Fibroblast of peridontal ligament (primary cell): ENCODE data around the gene ELK1.

Experiments used
- DNase-seq: peaks from one replicate; pipeline ENCODE4 v3.0.0-alpha.2; 2010; ENCODE audit errors: extremely low read depth

Gene ELK1

GRCh38 chrX:47645530-47645929 lies 4.8 kb downstream of the ELK1 start:
- DNase-seq, result no peak

- peak; percentile 43 for DNase-seq
Observed at GRCh38 chrX:47644557-47645091, 5.7 kb downstream of the ELK1 start.

- DNase-seq, result peak; percentile 59
Observed at GRCh38 chrX:47643926-47644325, 6.4 kb downstream of the ELK1 start.

GRCh38 chrX:47638816-47639215 lies 11.5 kb downstream of the ELK1 start:
- no peak for DNase-seq

- DNase-seq, result no peak
Observed at GRCh38 chrX:47637546-47638195, 12.7 kb downstream of the ELK1 start.

GRCh38 chrX:47634871-47635575 lies 15.3 kb downstream of the ELK1 start:
- no peak for DNase-seq

GRCh38 chrX:47633689-47634590 lies 16.4 kb downstream of the ELK1 start:
- DNase-seq, result no peak

GRCh38 chrX:47632666-47633065 lies 17.7 kb downstream of the ELK1 start:
- no peak for DNase-seq

GRCh38 chrX:47631676-47632075 lies 18.7 kb downstream of the ELK1 start:
- DNase-seq, result no peak

GRCh38 chrX:47629419-47630200 lies 20.8 kb downstream of the ELK1 start, which contains the start of gene CFP:
Gene CFP, minus strand, starts transcription at chrX:47629930. Its CDS starts 86 bp downstream, at chrX:47629844.
- DNase-seq, result no peak

- DNase-seq, result no peak
Observed at GRCh38 chrX:47628982-47629381, 21.4 kb downstream of the ELK1 start.

- DNase-seq, result no peak
Observed at GRCh38 chrX:47625365-47625764, 25.0 kb downstream of the ELK1 start.

- DNase-seq, result peak; percentile 64
Observed at GRCh38 chrX:47623540-47624027, 26.8 kb downstream of the ELK1 start.

- no peak for DNase-seq
Observed at GRCh38 chrX:47621851-47622250, 28.5 kb downstream of the ELK1 start.

- no peak for DNase-seq
Observed at GRCh38 chrX:47620303-47620685, 30.1 kb downstream of the ELK1 start.

GRCh38 chrX:47619486-47620302 lies 30.7 kb downstream of the ELK1 start, which contains the start of gene SYN1:
Gene SYN1, minus strand, starts transcription at chrX:47619857. Its CDS starts 129 bp downstream, at chrX:47619728.
- peak; percentile 60 for DNase-seq

- no peak for DNase-seq
Observed at GRCh38 chrX:47618923-47619485, 31.4 kb downstream of the ELK1 start.

- DNase-seq, result no peak
Observed at GRCh38 chrX:47614618-47615017, 35.7 kb downstream of the ELK1 start.

GRCh38 chrX:47613082-47613481 lies 37.3 kb downstream of the ELK1 start:
- DNase-seq, result no peak

GRCh38 chrX:47612418-47612817 lies 37.9 kb downstream of the ELK1 start:
- no peak for DNase-seq
